Amygdala (tissue), 56 donors: ENCODE measurements around the gene DNAL1.
"Not testable (repeated sequence)": the region's sequence is repeated elsewhere in the genome, so short reads cannot be mapped to it uniquely, and the experiment has no call there.

Source experiments
- DNase-seq, 56 donors: peaks; one replicate each; lab custom pipeline; 2025; lab: John Stamatoyannopoulos, UW

DNAL1 gene

GRCh38 chr14:73636355-73636754 is 8.4 kb upstream of the DNAL1 start:
- DNase-seq, result not testable (repeated sequence)

- DNase-seq, result no peak
Observed at GRCh38 chr14:73637830-73638229, 7.0 kb upstream of the DNAL1 start.

- no peak for DNase-seq
Observed at GRCh38 chr14:73640796-73641365, 3.9 kb upstream of the DNAL1 start.

- no peak for DNase-seq
Observed at GRCh38 chr14:73645248-73645610, 443 bp downstream of the DNAL1 start.

GRCh38 chr14:73651005-73651404 is 6.2 kb downstream of the DNAL1 start:
- DNase-seq, result no peak

GRCh38 chr14:73655851-73656250 is 11.1 kb downstream of the DNAL1 start:
- no peak for DNase-seq

GRCh38 chr14:73659202-73659601 is 14.4 kb downstream of the DNAL1 start:
- not testable (repeated sequence) for DNase-seq

GRCh38 chr14:73660511-73660910 is 15.7 kb downstream of the DNAL1 start:
- DNase-seq, result no peak

- DNase-seq, result no peak
Observed at GRCh38 chr14:73661872-73662271, 17.1 kb downstream of the DNAL1 start.

GRCh38 chr14:73662487-73662943 is 17.7 kb downstream of the DNAL1 start:
- no peak for DNase-seq

GRCh38 chr14:73663548-73664212 is 18.9 kb downstream of the DNAL1 start:
- no peak for DNase-seq

GRCh38 chr14:73665130-73665529 is 20.3 kb downstream of the DNAL1 start:
- DNase-seq, result no peak

- no peak for DNase-seq
Observed at GRCh38 chr14:73666583-73666982, 21.8 kb downstream of the DNAL1 start.

GRCh38 chr14:73667854-73668253 is 23.1 kb downstream of the DNAL1 start:
- no peak for DNase-seq

- DNase-seq, result no peak
Observed at GRCh38 chr14:73674986-73675385, 30.2 kb downstream of the DNAL1 start.

- DNase-seq, result no peak
Observed at GRCh38 chr14:73678698-73679097, 33.9 kb downstream of the DNAL1 start.

- DNase-seq, result no peak
Observed at GRCh38 chr14:73680821-73681220, 36.0 kb downstream of the DNAL1 start.

GRCh38 chr14:73684627-73685026 is 39.8 kb downstream of the DNAL1 start:
- DNase-seq, result no peak

GRCh38 chr14:73685328-73685727 is 40.5 kb downstream of the DNAL1 start:
- DNase-seq, result no peak

- no peak for DNase-seq
Observed at GRCh38 chr14:73686901-73687300, 42.1 kb downstream of the DNAL1 start.

GRCh38 chr14:73694083-73694482 is 49.3 kb downstream of the DNAL1 start:
- DNase-seq, result no peak

GRCh38 chr14:73695082-73695481 is 50.3 kb downstream of the DNAL1 start:
- DNase-seq, result no peak

- DNase-seq, result no peak
Observed at GRCh38 chr14:73695997-73696396, 51.2 kb downstream of the DNAL1 start.
